ENCODE results near the gene SPATA45. TPM values are rescaled to one million over a fixed set of nuclear protein-coding genes. Genes with fewer than 3 reads are reported as not detected.
"Not testable (repeated sequence)": the region's sequence is repeated elsewhere in the genome, so short reads cannot be mapped to it uniquely, and the experiment has no call there.

SPATA45 gene
- total RNA-seq, 1 experiment from 2014 or later: not detected

DNA sequence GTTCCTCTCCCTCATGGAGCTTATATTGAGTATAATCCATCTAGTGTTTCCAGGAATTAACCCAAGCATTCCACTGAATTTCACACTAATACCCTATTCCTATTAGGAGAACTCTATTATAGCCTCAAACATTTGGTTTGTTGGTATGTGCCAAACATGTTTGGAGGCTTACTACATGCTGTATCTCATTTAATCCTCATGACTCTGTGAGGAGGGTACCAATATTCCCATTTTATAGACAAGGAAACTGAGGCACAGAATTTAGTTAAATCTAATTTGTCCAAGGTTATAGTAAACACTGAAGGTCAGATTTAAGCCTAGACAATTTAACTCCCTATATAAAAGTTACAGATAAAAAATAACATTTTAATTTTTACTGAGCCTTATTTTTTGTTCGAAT lies 19.7 kb upstream of the SPATA45 start:
- DNase-seq (ENCODE audit: unreplicated experiment): no peak
- H3K27me3 Mint-ChIP-seq (ENCODE audit: insufficient read depth, unreplicated experiment): no peaks in the 10 kb centered on the region
- H3K9me3 Mint-ChIP-seq (ENCODE audit: unreplicated experiment): no peaks in the 10 kb centered on the region
- CTCF ChIA-PET: interaction anchor here (1.0 to 1.9 kb wide), 2 partner anchors 9 to 128 kb away, joined by 4 to 7 read pairs; partner anchors contain the start of gene FLVCR1
- H3K36me3 Mint-ChIP-seq (ENCODE audit: insufficient read depth, unreplicated experiment): peaks cover 65% of the 10 kb centered on the region
- no TSS peak for BruUV-seq (replicated peaks)
- no peak overlapping the region for H3K27ac Mint-ChIP-seq (ENCODE audit: low read depth, unreplicated experiment)
- POLR2A ChIA-PET: interaction anchor here (1.3 to 3.6 kb wide), 2 partner anchors 8 to 75 kb away, joined by 5 to 44 read pairs; partner anchors contain the start of genes FLVCR1, NSL1 and TATDN3
- peaks cover 7% of the 10 kb centered on the region for H3K4me1 Mint-ChIP-seq (ENCODE audit: insufficient read depth, unreplicated experiment)
- TF ChIP-seq, protein P1, sequence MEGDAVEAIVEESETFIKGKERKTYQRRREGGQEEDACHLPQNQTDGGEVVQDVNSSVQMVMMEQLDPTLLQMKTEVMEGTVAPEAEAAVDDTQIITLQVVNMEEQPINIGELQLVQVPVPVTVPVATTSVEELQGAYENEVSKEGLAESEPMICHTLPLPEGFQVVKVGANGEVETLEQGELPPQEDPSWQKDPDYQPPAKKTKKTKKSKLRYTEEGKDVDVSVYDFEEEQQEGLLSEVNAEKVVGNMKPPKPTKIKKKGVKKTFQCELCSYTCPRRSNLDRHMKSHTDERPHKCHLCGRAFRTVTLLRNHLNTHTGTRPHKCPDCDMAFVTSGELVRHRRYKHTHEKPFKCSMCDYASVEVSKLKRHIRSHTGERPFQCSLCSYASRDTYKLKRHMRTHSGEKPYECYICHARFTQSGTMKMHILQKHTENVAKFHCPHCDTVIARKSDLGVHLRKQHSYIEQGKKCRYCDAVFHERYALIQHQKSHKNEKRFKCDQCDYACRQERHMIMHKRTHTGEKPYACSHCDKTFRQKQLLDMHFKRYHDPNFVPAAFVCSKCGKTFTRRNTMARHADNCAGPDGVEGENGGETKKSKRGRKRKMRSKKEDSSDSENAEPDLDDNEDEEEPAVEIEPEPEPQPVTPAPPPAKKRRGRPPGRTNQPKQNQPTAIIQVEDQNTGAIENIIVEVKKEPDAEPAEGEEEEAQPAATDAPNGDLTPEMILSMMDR (IDR thresholded peaks at IDR 0.05; ENCODE audit: unreplicated experiment): no peak
- H3K4me3 Mint-ChIP-seq (ENCODE audit: unreplicated experiment): no peak overlapping the region
- intact Hi-C loops (cut with micrococcal nuclease): no loop called here

DNA sequence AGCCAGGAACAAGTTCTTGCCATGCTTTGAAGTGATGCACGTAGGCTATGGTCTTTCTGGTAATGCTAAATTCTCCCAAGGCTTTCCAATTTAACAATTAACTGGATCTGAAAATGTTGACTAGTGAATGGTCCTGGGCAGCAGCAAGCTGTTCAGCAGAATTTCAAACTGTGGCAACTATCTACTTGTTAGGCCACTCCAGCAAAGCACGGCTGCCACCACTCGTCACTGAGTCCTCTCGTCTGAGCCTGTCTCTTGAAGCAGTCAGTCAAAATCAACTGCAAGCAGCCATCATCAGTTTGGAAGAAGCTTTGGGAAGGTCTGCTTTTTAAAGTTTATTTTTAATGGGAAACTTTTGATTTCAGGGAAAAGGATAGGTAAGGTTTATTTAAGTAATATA lies 16.8 kb upstream of the SPATA45 start:
- intact Hi-C loops (cut with micrococcal nuclease): no loop called here
- POLR2A ChIA-PET: interaction anchor here (0.6 to 1.3 kb wide), 3 partner anchors 38 to 113 kb away, joined by 3 to 8 read pairs (median 3); partner anchors contain the start of genes NSL1 and TATDN3
- DNase-seq (ENCODE audit: unreplicated experiment): no peak
- no peak overlapping the region for H3K27ac Mint-ChIP-seq (ENCODE audit: low read depth, unreplicated experiment)
- peaks cover 8% of the 10 kb centered on the region for H3K4me1 Mint-ChIP-seq (ENCODE audit: insufficient read depth, unreplicated experiment)
- no peak overlapping the region for H3K4me3 Mint-ChIP-seq (ENCODE audit: unreplicated experiment)
- H3K9me3 Mint-ChIP-seq (ENCODE audit: unreplicated experiment): no peaks in the 10 kb centered on the region
- H3K36me3 Mint-ChIP-seq (ENCODE audit: insufficient read depth, unreplicated experiment): peaks cover 45% of the 10 kb centered on the region
- no peaks in the 10 kb centered on the region for H3K27me3 Mint-ChIP-seq (ENCODE audit: insufficient read depth, unreplicated experiment)
- BruUV-seq (replicated peaks): no TSS peak
- TF ChIP-seq, protein P1 (IDR thresholded peaks at IDR 0.05; ENCODE audit: unreplicated experiment): no peak
- CTCF ChIA-PET: interaction anchor here (0.7 to 1.0 kb wide), 2 partner anchors 131 to 391 kb away, joined by 3 read pairs; no protein-coding TSS in a partner anchor

DNA sequence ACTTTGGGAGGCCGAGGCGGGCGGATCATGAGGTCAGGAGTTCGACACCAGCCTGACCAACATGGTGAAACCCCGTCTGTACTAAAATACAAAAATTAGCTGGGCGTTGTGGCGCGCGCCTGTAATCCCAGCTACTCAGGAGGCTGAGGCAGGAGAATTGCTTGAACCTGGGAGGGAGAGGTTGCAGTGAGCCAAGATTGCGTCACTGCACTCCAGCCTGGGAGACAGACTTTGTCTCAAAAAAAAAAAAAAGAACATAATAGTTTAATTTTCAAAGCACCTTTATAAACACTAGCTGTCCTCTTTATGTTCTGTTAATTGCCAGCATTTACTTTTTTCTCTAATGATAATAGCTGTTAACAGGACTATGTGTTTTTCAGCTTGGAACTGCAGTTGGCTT lies 15.9 kb upstream of the SPATA45 start:
- H3K27me3 Mint-ChIP-seq (ENCODE audit: insufficient read depth, unreplicated experiment); DNase-seq (ENCODE audit: unreplicated experiment); BruUV-seq (replicated peaks); H3K27ac Mint-ChIP-seq (ENCODE audit: low read depth, unreplicated experiment); H3K9me3 Mint-ChIP-seq (ENCODE audit: unreplicated experiment); intact Hi-C loops (cut with micrococcal nuclease); H3K4me3 Mint-ChIP-seq (ENCODE audit: unreplicated experiment): not testable (repeated sequence)
- Mint-ChIP-seq H3K4me1 (ENCODE audit: insufficient read depth, unreplicated experiment) (peaks cover 12% of the 10 kb centered on the region), H3K36me3 (ENCODE audit: insufficient read depth, unreplicated experiment) (peaks cover 41% of the 10 kb centered on the region)
- ChIA-PET CTCF (interaction anchor here (0.6 to 1.0 kb wide), 8 partner anchors 9 to 1366 kb away, joined by 3 to 7 read pairs (median 4); no protein-coding TSS in a partner anchor), POLR2A (interaction anchor here (0.8 to 1.3 kb wide), 2 partner anchors 71 to 210 kb away, joined by 3 to 8 read pairs; partner anchors contain the start of genes NSL1 and TATDN3)

DNA sequence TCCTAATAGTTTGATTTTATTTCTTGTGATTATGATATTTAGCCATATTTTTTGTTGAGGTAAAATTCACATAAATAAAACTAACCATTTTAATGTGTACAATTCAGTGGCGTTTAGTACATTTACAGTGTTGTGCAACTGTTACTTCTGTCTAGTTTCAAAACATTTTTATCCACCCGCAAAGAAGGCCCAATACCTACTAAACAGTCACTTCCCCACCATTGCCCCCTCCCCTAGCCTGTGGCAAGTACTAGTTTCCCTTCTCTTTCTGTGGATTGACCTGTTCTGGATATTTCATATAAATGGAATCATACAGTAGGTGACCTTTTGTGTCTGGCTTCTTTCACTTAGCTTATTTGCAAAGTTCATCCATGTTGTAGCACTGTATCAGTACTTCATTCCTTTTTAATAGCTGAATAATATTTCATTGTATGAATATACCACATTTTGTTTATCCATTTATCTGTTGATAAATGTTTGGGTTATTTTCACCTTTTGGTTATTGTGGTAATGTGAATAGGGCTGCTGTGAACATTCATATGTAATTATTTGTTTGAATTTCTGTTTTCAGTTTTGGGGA lies 14.8 kb upstream of the SPATA45 start:
- Mint-ChIP-seq H3K4me1 (ENCODE audit: insufficient read depth, unreplicated experiment) (peaks cover 12% of the 10 kb centered on the region), H3K9me3 (ENCODE audit: unreplicated experiment) (no peaks in the 10 kb centered on the region), H3K36me3 (ENCODE audit: insufficient read depth, unreplicated experiment) (peaks cover 44% of the 10 kb centered on the region), H3K27ac (ENCODE audit: low read depth, unreplicated experiment) (no peak overlapping the region), H3K27me3 (ENCODE audit: insufficient read depth, unreplicated experiment) (no peaks in the 10 kb centered on the region), H3K4me3 (ENCODE audit: unreplicated experiment) (no peak overlapping the region)
- TF ChIP-seq, protein P1 (IDR thresholded peaks at IDR 0.05; ENCODE audit: unreplicated experiment): no peak
- BruUV-seq (replicated peaks): no TSS peak
- ChIA-PET CTCF (interaction anchor here (1.6 to 3.4 kb wide), 2 partner anchors 10 to 44 kb away, joined by 4 to 13 read pairs; no protein-coding TSS in a partner anchor), POLR2A (interaction anchor here (1.0 to 1.5 kb wide), 3 partner anchors 9 to 199 kb away, joined by 3 to 4 read pairs (median 4); no protein-coding TSS in a partner anchor)
- no peak for DNase-seq (ENCODE audit: unreplicated experiment)
- intact Hi-C loops (cut with micrococcal nuclease): no loop called here
